ENCODE measurements around the gene AKR1B15.

AKR1B15 gene

GRCh38 chr7:134627109-134627774 lies 78.3 kb downstream of the AKR1B15 start:
- DNase-seq (ENCODE audit: low read depth, low spot score), result no peak
- Histone ChIP-seq H3K9ac (ENCODE audit: insufficient read length) (no peak overlapping the region), H3K4me3 (no peak overlapping the region), H3K9me3 (ENCODE audit: low read depth, low read length) (no peaks in the 10 kb centered on the region), H3K27ac (no peak overlapping the region), H3K36me3 (ENCODE audit: insufficient read depth, low read length) (no peaks in the 10 kb centered on the region)
- no peak for TF ChIP-seq POLR2AphosphoS5 (IDR thresholded peaks at IDR 0.05; ENCODE audit: borderline replicate concordance, low read depth, low read length)
- no peak for TF ChIP-seq EZH2 (IDR thresholded peaks at IDR 0.05)
- TF ChIP-seq FOXP2 (optimal IDR thresholded peaks at IDR 0.05; ENCODE audit: control extremely low read depth, extremely low read length, insufficient read depth), result no peak

GRCh38 chr7:134627775-134628153 lies 78.9 kb downstream of the AKR1B15 start:
- DNase-seq (ENCODE audit: low read depth, low spot score), result no peak
- Histone ChIP-seq H3K27ac (no peak overlapping the region), H3K9me3 (ENCODE audit: low read depth, low read length) (no peaks in the 10 kb centered on the region), H3K4me3 (no peak overlapping the region), H3K36me3 (ENCODE audit: insufficient read depth, low read length) (no peaks in the 10 kb centered on the region), H3K9ac (ENCODE audit: insufficient read length) (no peak overlapping the region)
- no peak for TF ChIP-seq FOXP2 (optimal IDR thresholded peaks at IDR 0.05; ENCODE audit: control extremely low read depth, extremely low read length, insufficient read depth)
- no peak for TF ChIP-seq EZH2 (IDR thresholded peaks at IDR 0.05)
- TF ChIP-seq POLR2AphosphoS5 (IDR thresholded peaks at IDR 0.05; ENCODE audit: borderline replicate concordance, low read depth, low read length), result no peak

GRCh38 chr7:134629445-134629844 lies 80.5 kb downstream of the AKR1B15 start:
- Histone ChIP-seq H3K36me3 (ENCODE audit: insufficient read depth, low read length) (no peaks in the 10 kb centered on the region), H3K4me3 (no peak overlapping the region), H3K9me3 (ENCODE audit: low read depth, low read length) (no peaks in the 10 kb centered on the region), H3K9ac (ENCODE audit: insufficient read length) (no peak overlapping the region), H3K27ac (no peak overlapping the region)
- TF ChIP-seq POLR2AphosphoS5 (IDR thresholded peaks at IDR 0.05; ENCODE audit: borderline replicate concordance, low read depth, low read length) (no peak), EZH2 (IDR thresholded peaks at IDR 0.05) (no peak), FOXP2 (optimal IDR thresholded peaks at IDR 0.05; ENCODE audit: control extremely low read depth, extremely low read length, insufficient read depth) (no peak)
- DNase-seq (ENCODE audit: low read depth, low spot score), result no peak

All from SK-N-MC (cell line).